ENCODE results near the gene TOP1.

TOP1 gene

GRCh38 chr20:41152108-41152757 is 123.6 kb downstream of the TOP1 start:
- H3K4me1 ChIP-seq (ENCODE audit: low read length), result peaks cover 28% of the 10 kb centered on the region
- H3K27me3 ChIP-seq (replicated peaks; ENCODE audit: insufficient read depth, low read length), result no peaks in the 10 kb centered on the region
- H3K4me2 ChIP-seq (ENCODE audit: low read depth, low read length), result no peak overlapping the region
- H3K79me2 ChIP-seq (ENCODE audit: low read length), result peaks cover 92% of the 10 kb centered on the region
- peaks cover 17% of the 10 kb centered on the region for H3F3A ChIP-seq (ENCODE audit: insufficient read depth, low read length)
- no peaks in the 10 kb centered on the region for H3K36me3 ChIP-seq (replicated peaks; ENCODE audit: insufficient read depth, low read length)
- H3K9me2 ChIP-seq (replicated peaks; ENCODE audit: insufficient read depth, low read length), result no peaks in the 10 kb centered on the region
- no peak overlapping the region for H2AFZ ChIP-seq (ENCODE audit: low read length)
- no peak for TF ChIP-seq EZH2 (optimal IDR thresholded peaks at IDR 0.05; ENCODE audit: low read depth, low read length)
- TF ChIP-seq EZH2phosphoT487 (IDR thresholded peaks at IDR 0.05; ENCODE audit: low read length), result no peak
- TF ChIP-seq, protein P1, sequence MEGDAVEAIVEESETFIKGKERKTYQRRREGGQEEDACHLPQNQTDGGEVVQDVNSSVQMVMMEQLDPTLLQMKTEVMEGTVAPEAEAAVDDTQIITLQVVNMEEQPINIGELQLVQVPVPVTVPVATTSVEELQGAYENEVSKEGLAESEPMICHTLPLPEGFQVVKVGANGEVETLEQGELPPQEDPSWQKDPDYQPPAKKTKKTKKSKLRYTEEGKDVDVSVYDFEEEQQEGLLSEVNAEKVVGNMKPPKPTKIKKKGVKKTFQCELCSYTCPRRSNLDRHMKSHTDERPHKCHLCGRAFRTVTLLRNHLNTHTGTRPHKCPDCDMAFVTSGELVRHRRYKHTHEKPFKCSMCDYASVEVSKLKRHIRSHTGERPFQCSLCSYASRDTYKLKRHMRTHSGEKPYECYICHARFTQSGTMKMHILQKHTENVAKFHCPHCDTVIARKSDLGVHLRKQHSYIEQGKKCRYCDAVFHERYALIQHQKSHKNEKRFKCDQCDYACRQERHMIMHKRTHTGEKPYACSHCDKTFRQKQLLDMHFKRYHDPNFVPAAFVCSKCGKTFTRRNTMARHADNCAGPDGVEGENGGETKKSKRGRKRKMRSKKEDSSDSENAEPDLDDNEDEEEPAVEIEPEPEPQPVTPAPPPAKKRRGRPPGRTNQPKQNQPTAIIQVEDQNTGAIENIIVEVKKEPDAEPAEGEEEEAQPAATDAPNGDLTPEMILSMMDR (IDR thresholded peaks at IDR 0.05; ENCODE audit: low read length), result no peak
- H3K27ac ChIP-seq (ENCODE audit: low read length), result no peak overlapping the region
- no peak overlapping the region for H3K4me3 ChIP-seq (ENCODE audit: low read length)
- no peak overlapping the region for H3K9ac ChIP-seq (ENCODE audit: low read length)
- no peak for DNase-seq
- H3K9me3 ChIP-seq (replicated peaks; ENCODE audit: insufficient read depth, low read length), result no peaks in the 10 kb centered on the region
- H4K20me1 ChIP-seq (ENCODE audit: insufficient read depth, low read length), result no peaks in the 10 kb centered on the region

DNA sequence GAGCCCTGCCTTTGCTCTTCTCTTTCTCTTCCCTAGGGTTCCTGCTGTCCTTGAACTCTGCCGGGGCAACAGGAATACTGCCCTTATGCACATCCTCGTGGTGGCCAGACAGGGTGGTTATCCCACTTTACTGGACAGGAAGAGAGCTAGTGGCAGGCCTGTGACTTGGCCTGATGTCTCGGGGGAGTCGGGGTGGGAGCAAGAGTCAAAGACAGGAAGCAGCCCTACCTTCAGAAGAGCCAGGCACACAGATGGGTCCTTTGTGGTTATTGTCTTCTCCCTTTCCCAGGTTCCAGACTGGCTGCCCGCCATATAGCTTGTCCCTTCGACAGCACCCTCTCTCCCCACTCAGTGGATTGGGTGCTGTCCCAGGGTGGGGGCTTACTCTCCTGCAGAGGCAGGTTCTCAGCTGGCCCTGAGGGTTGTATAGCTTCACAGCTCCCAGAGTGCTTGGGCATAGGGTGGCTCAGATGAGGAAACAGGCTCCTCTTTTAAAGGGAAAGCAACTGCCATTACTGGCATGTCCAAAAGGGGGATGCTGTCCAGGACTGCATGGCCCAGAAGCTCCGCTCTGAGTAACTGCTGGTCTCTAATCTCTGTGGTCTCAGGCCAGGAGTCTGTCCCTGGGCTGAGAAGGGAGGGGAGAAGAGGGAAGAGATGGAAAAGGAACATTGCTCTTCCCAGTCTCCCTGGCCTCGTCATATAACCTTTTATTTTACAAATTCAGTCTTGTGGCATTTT is 126.0 kb downstream of the TOP1 start:
- H3K36me3 ChIP-seq (replicated peaks; ENCODE audit: insufficient read depth, low read length), result no peaks in the 10 kb centered on the region
- H3K27ac ChIP-seq (ENCODE audit: low read length), result no peak overlapping the region
- no peak overlapping the region for H3K4me2 ChIP-seq (ENCODE audit: low read depth, low read length)
- H3K9me3 ChIP-seq (replicated peaks; ENCODE audit: insufficient read depth, low read length), result no peaks in the 10 kb centered on the region
- H3K4me3 ChIP-seq (ENCODE audit: low read length), result no peak overlapping the region
- no peaks in the 10 kb centered on the region for H3K27me3 ChIP-seq (replicated peaks; ENCODE audit: insufficient read depth, low read length)
- TF ChIP-seq EZH2 (optimal IDR thresholded peaks at IDR 0.05; ENCODE audit: low read depth, low read length) (no peak), EZH2phosphoT487 (IDR thresholded peaks at IDR 0.05; ENCODE audit: low read length) (no peak)
- TF ChIP-seq, protein P1 (IDR thresholded peaks at IDR 0.05; ENCODE audit: low read length), result no peak
- no peak overlapping the region for H3K9ac ChIP-seq (ENCODE audit: low read length)
- H4K20me1 ChIP-seq (ENCODE audit: insufficient read depth, low read length), result no peaks in the 10 kb centered on the region
- H3K9me2 ChIP-seq (replicated peaks; ENCODE audit: insufficient read depth, low read length), result no peaks in the 10 kb centered on the region
- H3K79me2 ChIP-seq (ENCODE audit: low read length), result peaks cover 90% of the 10 kb centered on the region
- H3K4me1 ChIP-seq (ENCODE audit: low read length), result peaks cover 49% of the 10 kb centered on the region
- no peak overlapping the region for H2AFZ ChIP-seq (ENCODE audit: low read length)
- DNase-seq, result no peak
- H3F3A ChIP-seq (ENCODE audit: insufficient read depth, low read length), result peaks cover 23% of the 10 kb centered on the region

DNA sequence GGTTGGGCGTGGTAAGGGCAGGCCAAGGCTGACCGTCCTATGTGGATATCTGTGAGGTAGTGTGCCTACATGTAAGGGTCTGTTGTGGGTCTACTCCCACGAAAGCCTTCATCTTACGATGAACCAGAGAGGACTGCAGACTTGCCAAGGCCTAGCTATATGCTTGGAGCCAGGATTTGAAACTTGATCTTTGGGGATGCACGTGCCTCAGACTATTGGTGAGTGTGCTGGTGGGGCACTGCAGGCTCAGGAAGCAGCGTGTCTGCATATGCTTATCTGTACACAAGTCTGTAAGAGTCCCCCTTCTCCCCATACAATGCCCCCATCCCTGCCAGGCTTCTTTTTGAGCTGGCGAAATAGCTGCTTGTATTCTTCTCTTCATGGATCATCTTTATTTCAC is 126.6 kb downstream of the TOP1 start:
- no peak overlapping the region for H3K4me3 ChIP-seq (ENCODE audit: low read length)
- H3K79me2 ChIP-seq (ENCODE audit: low read length), result peaks cover 90% of the 10 kb centered on the region
- TF ChIP-seq EZH2 (optimal IDR thresholded peaks at IDR 0.05; ENCODE audit: low read depth, low read length) (no peak), EZH2phosphoT487 (IDR thresholded peaks at IDR 0.05; ENCODE audit: low read length) (no peak)
- TF ChIP-seq, protein P1 (IDR thresholded peaks at IDR 0.05; ENCODE audit: low read length), result no peak
- no peaks in the 10 kb centered on the region for H3K27me3 ChIP-seq (replicated peaks; ENCODE audit: insufficient read depth, low read length)
- H3K27ac ChIP-seq (ENCODE audit: low read length), result peak overlapping the region; percentile 91; the same call in 1 of the 2 replicates
- H3K9me2 ChIP-seq (replicated peaks; ENCODE audit: insufficient read depth, low read length), result no peaks in the 10 kb centered on the region
- DNase-seq, result no peak
- no peaks in the 10 kb centered on the region for H4K20me1 ChIP-seq (ENCODE audit: insufficient read depth, low read length)
- H3K4me2 ChIP-seq (ENCODE audit: low read depth, low read length), result no peak overlapping the region; the same call in 1 of the 2 replicates
- H3K4me1 ChIP-seq (ENCODE audit: low read length), result peaks cover 49% of the 10 kb centered on the region
- peaks cover 23% of the 10 kb centered on the region for H3F3A ChIP-seq (ENCODE audit: insufficient read depth, low read length)
- no peaks in the 10 kb centered on the region for H3K36me3 ChIP-seq (replicated peaks; ENCODE audit: insufficient read depth, low read length)
- no peak overlapping the region for H3K9ac ChIP-seq (ENCODE audit: low read length)
- H3K9me3 ChIP-seq (replicated peaks; ENCODE audit: insufficient read depth, low read length), result no peaks in the 10 kb centered on the region
- H2AFZ ChIP-seq (ENCODE audit: low read length), result no peak overlapping the region
